ENCODE results near the gene RBP3. TPM values are rescaled to one million over a fixed set of nuclear protein-coding genes. Genes with fewer than 3 reads are reported as not detected.

RBP3 gene
- total RNA-seq, 4 donors from 2014 or later, result not detected

- intact Hi-C loops (cut with DNase I; ENCODE audit: low total_unique reads), result no loop called here
- no peak overlapping the region for H3K27ac ChIP-seq
These were observed 12.3 kb upstream of the RBP3 start for GRCh38 chr10:47335906-47336305.

GRCh38 chr10:47336387-47337134 lies 11.6 kb upstream of the RBP3 start:
- H3K27ac ChIP-seq, result peak overlapping the region in 1 of 2 donors; percentile 3

More at GRCh38 chr10:47335906-47336305, 12.3 kb upstream of the RBP3 start:
- Histone ChIP-seq H3K4me1 (no peaks in the 10 kb centered on the region), H3K36me3 (no peaks in the 10 kb centered on the region), H3K4me3 (no peak overlapping the region), H3K9me3 (no peaks in the 10 kb centered on the region), H3K27me3 (no peaks in the 10 kb centered on the region)
- no peak for DNase-seq
- no peak for TF ChIP-seq CTCF (IDR thresholded peaks at IDR 0.05)
- TF ChIP-seq POLR2A (IDR thresholded peaks at IDR 0.05), result no peak

GRCh38 chr10:47337310-47337709 lies 10.9 kb upstream of the RBP3 start:
- Histone ChIP-seq H3K9me3 (no peaks in the 10 kb centered on the region), H3K4me1 (no peaks in the 10 kb centered on the region), H3K27me3 (no peaks in the 10 kb centered on the region), H3K36me3 (no peaks in the 10 kb centered on the region), H3K27ac (peak overlapping the region in 1 of 2 donors; percentile 3), H3K4me3 (no peak overlapping the region)
- DNase-seq, result no peak
- intact Hi-C loops (cut with DNase I; ENCODE audit: low total_unique reads), result no loop called here
- TF ChIP-seq POLR2A (IDR thresholded peaks at IDR 0.05), result no peak

More at GRCh38 chr10:47336387-47337134, 11.6 kb upstream of the RBP3 start:
- Histone ChIP-seq H3K27me3 (no peaks in the 10 kb centered on the region), H3K9me3 (no peaks in the 10 kb centered on the region), H3K36me3 (no peaks in the 10 kb centered on the region), H3K4me1 (no peaks in the 10 kb centered on the region), H3K4me3 (no peak overlapping the region)
- TF ChIP-seq CTCF (IDR thresholded peaks at IDR 0.05) (no peak), POLR2A (IDR thresholded peaks at IDR 0.05) (no peak)
- DNase-seq, result no peak
- intact Hi-C loops (cut with DNase I; ENCODE audit: low total_unique reads), result no loop called here

GRCh38 chr10:47339186-47339735 lies 8.9 kb upstream of the RBP3 start:
- Histone ChIP-seq H3K4me1 (no peaks in the 10 kb centered on the region), H3K27me3 (no peaks in the 10 kb centered on the region), H3K36me3 (no peaks in the 10 kb centered on the region), H3K9me3 (no peaks in the 10 kb centered on the region), H3K4me3 (no peak overlapping the region), H3K27ac (no peak overlapping the region)
- intact Hi-C loops (cut with DNase I; ENCODE audit: low total_unique reads), result no loop called here
- no peak for DNase-seq
- TF ChIP-seq POLR2A (IDR thresholded peaks at IDR 0.05) (no peak), CTCF (IDR thresholded peaks at IDR 0.05) (no peak)

- Histone ChIP-seq H3K27ac (no peak overlapping the region), H3K9me3 (no peaks in the 10 kb centered on the region), H3K36me3 (no peaks in the 10 kb centered on the region), H3K4me3 (no peak overlapping the region), H3K4me1 (no peaks in the 10 kb centered on the region), H3K27me3 (no peaks in the 10 kb centered on the region)
- DNase-seq, result no peak
- TF ChIP-seq POLR2A (IDR thresholded peaks at IDR 0.05), result no peak
- TF ChIP-seq CTCF (IDR thresholded peaks at IDR 0.05), result no peak
- intact Hi-C loops (cut with DNase I; ENCODE audit: low total_unique reads), result no loop called here
These were observed 8.2 kb upstream of the RBP3 start for GRCh38 chr10:47339759-47340607.

All from uterus (tissue), 4 donors.